NCI-H82 (cell line): ENCODE measurements around the gene NUDCD3.

Source experiments
- DNase-seq: peaks from one replicate; lab custom pipeline; 2025; lab: John Stamatoyannopoulos, UW

Gene NUDCD3

GRCh38 chr7:44398953-44399574 is 91.4 kb downstream of the NUDCD3 start:
- DNase-seq = peak; percentile 32

- DNase-seq = no peak
Observed at GRCh38 chr7:44398511-44398911, 91.9 kb downstream of the NUDCD3 start.

GRCh38 chr7:44396931-44397545 is 93.4 kb downstream of the NUDCD3 start:
- no peak for DNase-seq

- DNase-seq = no peak
Observed at GRCh38 chr7:44396496-44396895, 94.0 kb downstream of the NUDCD3 start.

GRCh38 chr7:44395067-44395466 is 95.4 kb downstream of the NUDCD3 start:
- no peak for DNase-seq

DNA sequence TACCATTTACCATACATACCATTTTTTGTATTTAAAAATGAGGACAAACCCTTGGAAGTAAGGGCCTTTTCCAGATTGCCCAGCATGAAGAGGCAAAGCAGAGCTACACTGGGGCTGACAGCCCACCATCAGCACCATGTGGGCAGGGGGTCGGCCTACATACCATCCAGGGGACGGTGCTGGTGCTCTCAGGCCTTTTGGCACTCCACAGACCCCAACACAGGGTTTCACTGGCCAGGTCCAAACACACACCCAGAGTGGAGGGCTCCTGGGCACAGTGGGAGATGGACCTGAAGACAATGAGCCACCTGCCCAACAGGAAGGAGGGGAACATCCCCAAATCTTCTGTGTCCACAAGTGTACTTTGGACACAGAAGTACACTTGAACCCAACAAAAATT is 95.8 kb downstream of the NUDCD3 start:
- no peak for DNase-seq

DNA sequence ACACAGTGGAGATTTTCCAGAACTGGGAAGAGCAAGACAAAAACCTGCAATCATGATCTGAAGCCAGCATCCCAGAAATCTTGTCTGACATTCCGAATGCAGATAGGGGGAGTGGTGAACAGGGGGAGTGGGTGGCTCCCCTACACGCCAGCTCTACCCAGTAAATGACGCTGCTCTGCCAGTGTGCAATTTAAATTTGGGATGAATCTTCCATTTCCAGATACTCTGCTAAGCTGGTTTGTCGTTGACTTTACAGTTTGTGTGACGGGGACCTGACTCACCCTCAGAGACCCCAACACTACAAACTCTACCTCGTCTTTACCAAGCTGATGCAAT is 96.4 kb downstream of the NUDCD3 start:
- no peak for DNase-seq

- no peak for DNase-seq
Observed at GRCh38 chr7:44393238-44394111, 97.0 kb downstream of the NUDCD3 start.

DNA sequence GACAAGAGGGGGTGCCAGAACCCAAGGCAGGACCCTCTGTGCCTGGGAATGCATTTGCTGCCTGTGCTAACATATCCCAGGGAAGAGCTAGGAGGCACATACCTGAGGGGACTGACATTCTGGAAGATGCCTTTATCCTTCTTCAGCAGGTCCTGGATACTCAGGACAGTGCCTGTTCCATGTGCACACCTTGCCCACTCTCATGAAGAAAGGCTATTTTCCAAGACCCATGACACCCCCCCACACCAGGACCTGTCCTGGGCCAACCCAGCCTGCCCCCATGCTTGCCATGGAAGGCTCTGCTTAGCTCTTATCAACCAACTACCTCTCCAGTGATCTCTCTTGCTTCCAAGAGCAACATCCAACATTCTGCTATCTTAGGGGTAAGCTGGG is 97.8 kb downstream of the NUDCD3 start:
- no peak for DNase-seq

- DNase-seq = no peak
Observed at GRCh38 chr7:44391746-44392617, 98.5 kb downstream of the NUDCD3 start.

DNA sequence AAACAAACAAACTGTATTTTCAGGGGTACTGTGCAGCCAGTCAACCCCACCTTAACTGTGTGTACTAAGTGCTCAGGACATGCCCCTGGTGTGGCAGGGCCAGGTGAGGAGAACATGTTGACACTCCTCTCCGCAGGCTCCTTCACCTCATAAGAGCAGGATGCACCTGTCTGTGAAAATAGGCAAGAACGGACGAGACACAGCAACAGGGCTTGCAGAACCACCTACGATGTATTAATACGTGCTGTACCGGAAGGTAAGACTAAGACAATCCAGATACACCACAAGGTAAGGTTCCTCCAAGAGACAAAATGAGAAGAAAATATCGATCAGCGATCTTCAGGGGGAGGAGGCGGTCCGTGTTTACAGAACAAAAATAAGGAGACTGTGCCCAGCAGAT is 99.3 kb downstream of the NUDCD3 start:
- DNase-seq = no peak

GRCh38 chr7:44390701-44391100 is 99.8 kb downstream of the NUDCD3 start:
- no peak for DNase-seq

- no peak for DNase-seq
Observed at GRCh38 chr7:44388089-44388970, 102.1 kb downstream of the NUDCD3 start.

- no peak for DNase-seq
Observed at GRCh38 chr7:44387389-44387788, 103.1 kb downstream of the NUDCD3 start.

- DNase-seq = no peak
Observed at GRCh38 chr7:44386139-44386913, 104.1 kb downstream of the NUDCD3 start.

DNA sequence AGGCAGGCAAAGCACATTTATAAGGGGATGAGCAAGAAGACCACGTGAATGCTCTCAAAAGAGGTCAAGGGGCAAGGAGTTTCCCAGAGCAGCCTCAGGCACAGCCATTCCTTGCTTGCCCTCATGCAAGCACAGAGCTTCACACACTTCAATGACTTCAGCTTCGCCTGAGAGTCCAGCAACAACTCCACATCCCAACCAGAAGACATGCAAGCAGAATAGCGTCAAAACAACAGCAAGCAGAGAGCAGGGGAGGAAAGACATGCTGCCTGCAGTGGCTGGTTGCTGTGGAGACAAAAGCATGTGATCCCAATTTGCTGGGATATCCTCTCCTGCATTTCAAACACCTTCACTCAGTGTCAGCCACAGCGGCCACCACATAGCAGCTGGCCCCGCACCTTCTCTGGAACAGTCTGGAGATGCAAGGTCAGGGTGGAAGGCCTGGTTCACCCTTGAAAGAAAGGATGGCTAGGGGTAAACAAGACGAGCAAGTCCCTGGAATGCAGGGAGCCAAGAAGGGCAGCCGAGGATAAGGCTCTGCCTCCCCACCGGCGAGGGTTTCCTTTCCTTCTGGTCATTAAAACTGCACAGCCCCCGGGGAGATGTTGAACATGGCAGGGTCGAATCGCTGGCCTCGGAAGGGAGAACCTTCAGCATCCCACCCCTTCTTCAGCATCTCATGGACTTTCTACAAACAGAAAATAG is 104.9 kb downstream of the NUDCD3 start:
- no peak for DNase-seq

DNA sequence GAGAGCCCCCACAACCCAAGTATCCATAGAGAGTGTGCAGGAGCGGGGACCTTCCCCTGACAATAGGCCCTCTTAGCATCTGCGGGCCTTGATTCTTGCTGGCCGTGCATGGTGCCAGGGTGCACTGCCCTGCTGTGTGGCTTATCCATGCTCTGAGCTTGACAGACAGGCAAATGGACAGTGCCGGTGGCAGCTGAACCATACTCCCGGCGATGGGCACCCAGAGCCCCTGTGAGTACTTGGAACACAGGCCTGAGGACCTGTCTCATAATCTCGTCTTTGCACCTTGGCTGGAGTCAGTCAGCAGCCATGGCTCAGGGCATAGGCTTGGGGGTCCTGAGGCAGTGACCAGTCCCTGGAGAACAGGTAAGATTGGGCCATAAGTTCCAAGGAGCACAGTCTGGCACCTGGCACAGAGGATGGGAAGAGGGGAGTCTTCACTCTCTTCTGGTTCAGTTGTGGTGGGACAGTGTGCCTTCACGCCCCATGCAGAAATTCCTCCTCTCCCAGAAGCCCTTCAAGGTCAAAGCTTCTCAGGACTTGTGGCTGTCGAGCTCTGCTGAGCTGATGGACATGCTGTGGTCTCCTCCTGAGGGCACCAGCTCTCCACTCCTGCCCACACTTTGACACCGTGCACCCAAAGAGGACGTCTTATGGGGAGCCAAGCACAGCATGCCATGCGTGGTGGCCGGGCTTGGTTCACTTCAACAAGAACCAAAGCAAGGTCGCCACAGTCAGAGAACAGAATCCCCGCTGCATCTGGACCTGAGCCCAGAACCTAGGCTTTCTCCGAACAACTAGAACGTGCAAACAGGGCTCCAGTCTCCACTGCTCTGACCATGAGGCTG is 105.6 kb downstream of the NUDCD3 start:
- no peak for DNase-seq

DNA sequence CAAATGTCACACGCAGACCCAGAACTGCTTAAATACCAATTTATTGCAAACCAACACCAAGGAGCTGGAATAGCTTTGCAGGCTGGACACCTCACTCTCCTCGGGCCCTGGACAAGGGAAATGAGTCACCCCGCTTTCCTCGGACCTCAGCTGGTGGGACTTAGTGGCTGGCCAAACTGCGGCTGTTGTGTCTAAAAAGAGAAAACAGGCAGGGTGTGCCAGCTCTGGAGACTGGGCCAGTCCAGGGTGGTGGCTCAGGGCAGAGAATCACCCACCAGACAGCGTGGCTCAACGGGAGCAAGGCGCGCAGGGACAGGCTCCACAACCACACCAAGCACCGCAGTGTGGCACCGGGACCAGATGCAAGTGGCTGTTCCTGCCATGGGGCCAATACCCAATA is 106.9 kb downstream of the NUDCD3 start:
- DNase-seq = no peak
